ENCODE measurements around the gene EIF1AX. TPM values are rescaled to one million over a fixed set of nuclear protein-coding genes. Genes with fewer than 3 reads are reported as not detected.

Gene EIF1AX
- total RNA-seq, 1 experiment from 2014 or later = 132 TPM

DNA sequence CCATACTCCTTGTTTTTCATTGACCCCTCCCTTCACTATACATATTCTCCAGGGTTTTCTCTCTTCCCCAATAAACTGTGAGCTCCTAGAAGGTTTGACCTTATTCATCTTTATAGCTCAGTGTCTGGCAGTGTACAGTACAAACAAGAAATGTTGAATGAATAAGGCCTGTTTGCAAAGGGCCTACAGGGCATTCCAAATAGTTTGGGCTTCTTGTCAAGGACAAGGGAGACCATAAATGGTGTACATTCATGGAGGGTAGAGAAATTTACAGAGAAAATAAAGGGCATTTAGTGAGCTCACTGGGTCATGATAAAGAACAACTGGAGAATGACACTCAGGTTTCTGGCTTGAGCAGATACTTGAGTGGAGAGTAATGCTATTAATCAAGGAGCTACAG lies 47.5 kb upstream of the EIF1AX start:
- Histone ChIP-seq H3K4me3 (replicated peaks in 1 of 2; ENCODE audit: low read depth in 1 of 2, low read length in 2 of 2) (no peak overlapping the region), H3K4me2 (ENCODE audit: low read length) (no peak overlapping the region), H3K9me2 (ENCODE audit: insufficient read depth) (no peaks in the 10 kb centered on the region), H3K27me3 (ENCODE audit: insufficient read depth, low read length) (no peaks in the 10 kb centered on the region), H3K4me1 (ENCODE audit: control insufficient read depth in 1 of 2, insufficient read depth in 2 of 2, low read length in 2 of 2) (no peaks in the 10 kb centered on the region), H4K20me1 (ENCODE audit: insufficient read depth) (no peaks in the 10 kb centered on the region), H3K27ac (ENCODE audit: low read depth, low read length) (no peak overlapping the region), H3K36me3 (ENCODE audit: control insufficient read depth in 1 of 2, insufficient read depth in 2 of 2, low read length in 2 of 2) (no peaks in the 10 kb centered on the region; a peak in 1 of 4 replicates), H3K9me3 (ENCODE audit: control insufficient read depth in 1 of 2, insufficient read depth in 1 of 2, low read depth in 1 of 2, low read length in 2 of 2) (no peaks in the 10 kb centered on the region), H3K9ac (ENCODE audit: low read length) (no peak overlapping the region), H3K79me2 (ENCODE audit: insufficient read depth, low read length) (no peaks in the 10 kb centered on the region), H2AFZ (ENCODE audit: low read depth, low read length, poor library complexity, severe bottlenecking) (no peak overlapping the region)
- ATAC-seq (no peak), DNase-seq (ENCODE audit: low read depth, low spot score) (no peak)
- TF ChIP-seq EGR1 (IDR thresholded peaks at IDR 0.05; ENCODE audit: low read depth) (no peak), CEBPB (IDR thresholded peaks at IDR 0.05; ENCODE audit: low read depth) (no peak), ZFX (IDR thresholded peaks at IDR 0.05) (no peak), POLR2AphosphoS5 (IDR thresholded peaks at IDR 0.05; ENCODE audit: low read depth, low read length) (no peak), POLR2A (IDR thresholded peaks at IDR 0.05; ENCODE audit: borderline replicate concordance, extremely low read depth, insufficient read depth, insufficient read length) (no peak), REST (IDR thresholded peaks at IDR 0.05; ENCODE audit: low read depth) (no peak), JUND (IDR thresholded peaks at IDR 0.05) (no peak), CTCF (IDR thresholded peaks at IDR 0.05 in 2 of 3, conservative IDR thresholded peaks at IDR 0.05 in 1 of 3; ENCODE audit: borderline replicate concordance in 1 of 3, insufficient read depth in 1 of 3, low read depth in 2 of 3, low read length in 2 of 3) (no peak)
- ChIA-PET POLR2A (no interaction called here), CTCF (no interaction called here), RAD21 (ENCODE audit: low non-redundant PET in 1 of 2, low total read pairs in 2 of 2, uncharacterized antibody in 2 of 2, unreplicated experiment in 2 of 2) (no interaction called here)
- no TSS peak for BruUV-seq (replicated peaks)
- intact Hi-C loops (cut with micrococcal nuclease) = no loop called here

All from HCT116 (cell line).